ENCODE data around the gene HTRA2.
A peak's percentile ranks its signal among the peaks of the same experiment; 100 is the strongest.

Gene HTRA2

GRCh38 chr2:74516650-74517049 lies 13.1 kb upstream of the HTRA2 start:
- no peak for DNase-seq

DNA sequence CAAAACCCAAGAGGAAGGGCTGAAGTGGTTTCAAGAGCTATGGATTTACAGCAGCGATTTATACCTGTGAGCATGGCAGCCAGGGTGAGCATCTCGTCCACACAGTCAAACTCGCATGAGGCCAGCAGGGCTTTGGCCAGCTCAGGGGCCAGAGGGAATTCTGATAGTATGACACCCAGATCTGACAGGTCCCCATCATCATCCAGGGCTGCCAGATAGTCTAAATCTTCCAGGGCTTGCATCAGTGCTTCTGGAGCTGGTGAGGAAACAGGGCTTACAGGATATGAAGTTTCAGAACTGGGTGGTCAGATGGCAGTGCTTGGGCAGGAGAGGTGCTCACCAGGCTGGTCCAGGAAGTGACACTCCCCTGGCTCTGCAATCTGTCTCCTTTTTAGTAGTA lies 7.2 kb upstream of the HTRA2 start:
- no peak for DNase-seq

- DNase-seq, result no peak
Measured at GRCh38 chr2:74524005-74524404, 5.7 kb upstream of the HTRA2 start.

DNA sequence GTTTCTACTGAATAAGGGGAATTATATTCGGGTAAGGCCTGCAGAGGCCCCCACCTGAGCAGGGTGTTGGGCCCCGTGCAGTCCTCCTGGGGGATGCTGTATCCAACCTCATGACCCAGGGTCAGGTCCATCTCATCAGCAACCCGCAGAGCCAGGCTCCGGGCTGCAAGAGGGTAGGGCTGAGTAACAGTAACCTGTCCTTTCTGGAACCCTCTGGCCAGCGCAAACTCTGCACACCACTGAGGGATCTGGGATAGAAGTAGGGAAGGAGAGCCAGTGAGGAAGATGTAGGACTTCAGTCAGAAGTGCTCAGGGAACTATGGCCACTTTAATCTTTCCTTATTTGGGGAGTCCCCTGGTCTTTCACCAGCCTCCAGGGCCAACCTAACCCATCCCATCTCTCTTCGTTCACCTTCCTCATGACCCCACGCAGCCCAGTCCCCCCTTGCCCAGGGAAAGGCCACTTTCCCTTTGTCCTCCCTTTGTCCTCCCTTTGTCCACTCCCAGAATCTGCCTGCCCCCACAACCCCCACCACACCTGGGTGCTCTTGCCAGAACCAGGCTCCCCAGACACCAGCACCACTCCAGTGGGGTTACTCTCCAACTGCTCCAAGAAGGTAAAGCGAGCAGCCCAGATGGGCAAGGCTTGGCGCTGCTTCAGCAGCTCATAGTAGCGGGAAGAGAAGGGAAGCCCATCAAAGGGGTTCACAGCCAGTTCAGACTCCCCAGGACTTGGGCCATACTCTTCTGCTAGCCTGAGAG lies 4.6 kb upstream of the HTRA2 start:
- DNase-seq, result no peak

GRCh38 chr2:74525717-74526648 lies 3.8 kb upstream of the HTRA2 start, which contains the start of gene DQX1:
Gene DQX1 (minus strand): TSS chr2:74526231. CDS start chr2:74525729, 502 bp downstream.
- peak; percentile 48 to 66 for DNase-seq

GRCh38 chr2:74526649-74527230 lies 3.0 kb upstream of the HTRA2 start:
- no peak for DNase-seq

DNA sequence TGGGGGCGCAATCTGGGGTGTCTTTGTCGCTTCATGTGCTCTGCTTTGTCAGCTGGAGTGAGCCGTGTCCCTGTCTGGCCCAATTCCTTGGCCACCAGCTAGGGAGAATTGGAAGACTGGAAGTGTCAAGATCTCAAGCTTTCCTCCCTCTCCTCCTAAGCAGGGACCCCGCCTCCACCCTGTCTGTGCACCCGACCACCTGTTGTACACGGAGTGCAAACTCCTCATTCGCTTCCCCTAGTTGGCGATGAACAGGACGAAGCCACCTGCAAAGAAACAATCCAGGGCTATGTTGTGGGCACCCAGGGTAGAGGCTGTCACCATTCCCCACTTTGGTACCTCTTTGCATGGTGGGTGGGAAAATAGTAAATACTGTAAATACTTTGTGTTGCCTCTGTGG lies 2.0 kb upstream of the HTRA2 start:
- no peak for DNase-seq

- peak in 1 of 2 donors; percentile 13 for DNase-seq
Measured at GRCh38 chr2:74528600-74529356, 955 bp upstream of the HTRA2 start.

- peak; percentile 66 to 70 for DNase-seq
Measured at GRCh38 chr2:74530239-74531187, 780 bp downstream of the HTRA2 start.

DNA sequence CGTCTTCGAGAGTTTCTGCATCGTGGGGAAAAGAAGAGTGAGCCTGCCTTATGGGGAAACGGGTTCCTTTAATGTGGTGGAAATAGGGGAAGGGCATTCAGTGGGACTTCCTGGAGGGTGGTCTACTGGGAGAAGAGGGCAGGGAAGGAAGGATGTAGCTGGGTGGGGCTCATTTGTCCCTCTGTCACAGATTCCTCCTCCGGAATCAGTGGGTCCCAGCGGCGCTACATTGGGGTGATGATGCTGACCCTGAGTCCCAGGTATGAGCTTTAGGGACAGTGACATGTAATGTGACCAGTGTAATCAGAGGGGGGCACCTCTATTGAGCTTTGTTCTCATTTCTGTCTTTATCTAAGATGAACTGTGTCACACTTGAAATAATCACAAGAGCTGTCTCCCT lies 1.9 kb downstream of the HTRA2 start:
- no peak for DNase-seq

DNA sequence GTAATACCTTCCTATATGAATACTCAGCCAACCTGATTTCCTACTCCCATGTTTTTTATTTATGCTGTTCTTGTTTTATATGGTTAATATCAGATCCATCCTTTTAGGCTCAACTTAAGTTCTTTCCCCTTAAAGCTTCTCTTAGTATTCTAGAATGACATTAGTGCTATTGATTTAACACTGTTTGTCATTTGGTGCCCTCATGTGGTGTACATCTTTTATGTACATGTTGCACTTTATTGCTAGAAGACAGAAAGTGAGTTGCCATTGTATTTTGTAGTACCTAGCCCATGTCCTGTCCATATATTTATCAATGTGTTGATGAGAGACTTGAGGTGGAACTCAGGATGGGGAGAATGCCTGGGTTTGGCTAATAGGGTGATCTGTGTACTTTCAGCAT lies 2.5 kb downstream of the HTRA2 start:
- peak in 1 of 2 donors; percentile 59 for DNase-seq

DNA sequence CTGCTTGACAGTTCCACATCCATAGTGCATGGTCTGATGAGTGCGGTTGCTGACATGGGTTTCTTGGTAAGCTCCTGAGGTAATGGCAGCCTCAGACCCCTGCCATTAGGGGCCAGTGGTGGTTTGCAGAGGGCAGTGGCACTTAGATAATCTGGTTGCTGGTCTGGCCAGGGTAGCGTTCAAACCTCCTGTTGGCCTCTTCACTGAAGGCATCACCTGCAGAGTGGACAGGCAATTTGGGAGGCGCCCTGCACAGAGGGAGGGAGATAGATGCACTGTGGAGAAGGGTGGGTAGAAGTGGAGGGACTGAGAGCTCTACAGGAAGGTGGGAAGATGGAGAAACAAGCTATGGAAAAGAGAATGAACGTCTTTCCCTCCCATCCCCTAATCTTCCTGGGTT lies 3.7 kb downstream of the HTRA2 start:
- DNase-seq, result no peak

DNA sequence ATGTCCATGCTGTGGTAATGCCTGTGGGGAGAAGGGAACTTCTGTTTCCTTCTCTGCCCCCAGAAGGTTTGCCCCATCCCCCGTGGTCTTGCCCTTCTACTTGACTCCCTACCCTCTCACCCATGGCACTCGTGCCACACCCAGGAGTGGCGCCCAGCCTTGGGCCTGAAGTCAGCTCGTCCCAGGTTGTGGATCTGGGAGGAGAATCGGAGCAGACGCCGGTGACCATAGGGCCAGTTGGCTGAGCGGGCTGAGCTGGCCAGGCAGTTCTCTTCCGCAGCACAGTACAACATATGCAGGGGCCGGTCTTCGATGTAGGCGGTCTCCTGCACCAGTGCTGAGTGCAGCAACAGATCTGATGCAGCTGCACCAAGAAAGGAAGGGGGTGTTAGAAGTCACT lies 4.7 kb downstream of the HTRA2 start:
- no peak for DNase-seq

DNA sequence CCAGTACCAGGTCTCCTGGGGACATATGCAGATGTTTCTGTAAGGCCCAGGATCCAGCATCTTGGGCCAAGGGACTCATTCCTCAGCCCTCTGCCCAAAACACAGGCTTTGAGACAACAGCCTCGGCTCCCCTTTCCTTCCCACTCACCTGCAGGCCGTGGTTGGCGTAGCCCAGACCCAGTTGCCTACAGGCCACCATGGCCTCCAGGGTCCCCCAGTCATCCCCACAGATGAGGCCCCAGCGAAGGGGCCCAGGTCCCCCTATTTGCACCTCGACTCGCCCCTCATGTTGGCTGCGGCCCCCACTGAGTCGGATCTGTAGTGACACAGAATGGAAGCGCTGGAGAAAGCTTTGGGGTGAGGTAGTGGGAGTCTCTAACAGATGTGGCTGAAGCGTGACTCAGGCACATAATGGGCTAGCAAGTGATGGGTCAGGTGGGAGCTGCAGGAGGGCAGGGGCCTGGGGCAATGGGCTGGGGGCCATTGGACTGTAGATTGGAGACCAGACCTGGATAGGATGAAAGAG lies 5.8 kb downstream of the HTRA2 start:
- DNase-seq, result no peak

DNA sequence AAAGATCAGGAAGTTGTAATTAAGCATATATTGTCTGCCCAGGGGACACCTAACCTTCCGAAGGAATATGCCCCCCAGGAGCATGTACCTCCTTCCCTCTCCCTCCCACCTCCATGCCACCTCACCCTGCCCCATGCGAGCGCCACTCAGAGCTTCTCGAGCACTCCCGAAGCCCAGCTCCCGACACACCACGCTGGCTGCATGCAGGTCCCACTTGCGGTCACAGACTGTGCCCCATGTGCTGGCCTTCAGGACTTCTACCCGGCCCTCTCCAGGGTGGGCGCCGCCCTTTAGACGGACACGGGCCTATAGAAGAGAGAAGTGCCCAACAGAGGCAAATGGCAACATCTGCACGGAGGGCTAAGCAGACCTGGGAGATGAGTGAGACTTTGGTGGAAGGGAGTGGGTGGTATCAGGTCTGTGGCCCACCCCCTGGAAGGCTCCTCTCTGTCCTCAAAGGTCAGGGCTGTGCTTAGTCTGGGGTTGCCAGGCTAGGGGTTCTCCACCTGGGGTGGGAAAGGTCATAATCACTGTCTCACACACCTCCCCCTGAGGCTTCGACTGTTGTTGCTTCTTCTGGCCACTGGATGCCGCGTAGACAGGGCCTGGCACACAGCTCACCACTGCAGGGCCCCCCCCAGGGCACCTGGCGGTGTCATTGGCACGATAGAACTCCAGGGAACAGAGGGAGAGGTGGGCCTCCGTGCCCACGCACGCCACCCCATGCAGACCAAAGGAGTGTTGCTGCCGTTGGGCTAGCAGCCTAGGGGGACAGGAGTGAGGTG lies 6.6 kb downstream of the HTRA2 start:
- DNase-seq, result no peak

GRCh38 chr2:74537140-74537539 lies 7.4 kb downstream of the HTRA2 start:
- no peak for DNase-seq

GRCh38 chr2:74538881-74539339 lies 9.2 kb downstream of the HTRA2 start:
- DNase-seq, result no peak

- no peak for DNase-seq
Measured at GRCh38 chr2:74540291-74540690, 10.6 kb downstream of the HTRA2 start.

GRCh38 chr2:74542978-74543377 lies 13.2 kb downstream of the HTRA2 start:
- DNase-seq, result no peak

DNA sequence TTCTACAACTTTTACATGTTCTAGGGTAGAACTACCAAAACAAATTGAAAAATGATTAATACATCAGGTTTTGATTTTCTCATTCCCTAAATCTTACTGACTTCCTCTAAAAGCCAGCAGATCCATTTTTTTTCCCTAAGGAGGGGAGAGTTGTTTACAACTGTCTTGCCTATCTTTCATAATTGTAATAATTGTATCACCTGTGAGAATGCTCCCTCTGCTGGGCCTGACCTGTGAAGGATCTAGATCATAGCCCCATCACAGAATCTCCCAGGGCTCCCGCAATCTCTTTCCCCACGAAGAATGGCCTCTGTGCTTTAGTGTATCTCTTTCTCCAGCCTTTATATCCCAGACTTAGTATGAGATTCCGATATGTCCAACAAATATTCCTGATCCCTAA lies 14.9 kb downstream of the HTRA2 start:
- no peak for DNase-seq

Measured in CD4-positive, alpha-beta T cell treated with Interleukin-1 beta for 1 hour (primary cell).